Midbrain (tissue), 1 donor: ENCODE measurements around the gene TRIM67.
A peak's percentile ranks its signal among the peaks of the same experiment; 100 is the strongest.
"Not testable (repeated sequence)": the region's sequence is repeated elsewhere in the genome, so short reads cannot be mapped to it uniquely, and the experiment has no call there.

Experiments
- DNase-seq: peaks from one replicate; lab custom pipeline; 2025; lab: John Stamatoyannopoulos, UW

Gene TRIM67

GRCh38 chr1:231161667-231162296 lies at the start of gene TRIM67:
TRIM67 (plus strand) TSS chr1:231162058; CDS start chr1:231162970, 912 bp downstream.
- DNase-seq, result peak; percentile 26

GRCh38 chr1:231116738-231117137 lies 45.1 kb upstream of the TRIM67 start:
- DNase-seq, result no peak

- DNase-seq, result no peak
Measured at GRCh38 chr1:231118704-231119453, 43.0 kb upstream of the TRIM67 start.

GRCh38 chr1:231121533-231121932 lies 40.3 kb upstream of the TRIM67 start:
- no peak for DNase-seq

- DNase-seq, result no peak
Measured at GRCh38 chr1:231122143-231122542, 39.7 kb upstream of the TRIM67 start.

DNA sequence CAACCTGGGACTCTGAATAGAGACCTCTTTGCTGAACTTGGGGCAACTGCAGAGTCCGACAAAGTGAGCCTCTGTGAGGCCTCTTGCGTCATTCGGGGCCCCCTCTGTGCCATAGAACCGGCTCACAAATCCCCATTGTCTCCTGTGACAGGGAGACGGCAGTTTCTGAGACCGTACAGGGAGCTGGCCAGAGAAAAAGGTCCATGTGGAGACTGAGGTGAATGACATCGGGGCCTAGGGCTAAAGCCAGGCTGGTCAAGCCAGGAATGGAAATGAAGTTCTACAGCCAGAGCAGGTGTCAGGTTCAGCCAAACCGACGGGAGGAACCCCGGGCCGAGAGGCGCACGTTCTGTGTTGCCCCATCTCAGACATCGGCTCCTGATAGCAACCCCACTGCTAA lies 37.1 kb upstream of the TRIM67 start:
- DNase-seq, result peak; percentile 3

- DNase-seq, result no peak
Measured at GRCh38 chr1:231125972-231126580, 35.8 kb upstream of the TRIM67 start.

- DNase-seq, result not testable (repeated sequence)
Measured at GRCh38 chr1:231127106-231127505, 34.8 kb upstream of the TRIM67 start.

- DNase-seq, result not testable (repeated sequence)
Measured at GRCh38 chr1:231128471-231128870, 33.4 kb upstream of the TRIM67 start.

- DNase-seq, result no peak
Measured at GRCh38 chr1:231130544-231130943, 31.3 kb upstream of the TRIM67 start.

GRCh38 chr1:231132591-231132990 lies 29.3 kb upstream of the TRIM67 start:
- DNase-seq, result not testable (repeated sequence)

DNA sequence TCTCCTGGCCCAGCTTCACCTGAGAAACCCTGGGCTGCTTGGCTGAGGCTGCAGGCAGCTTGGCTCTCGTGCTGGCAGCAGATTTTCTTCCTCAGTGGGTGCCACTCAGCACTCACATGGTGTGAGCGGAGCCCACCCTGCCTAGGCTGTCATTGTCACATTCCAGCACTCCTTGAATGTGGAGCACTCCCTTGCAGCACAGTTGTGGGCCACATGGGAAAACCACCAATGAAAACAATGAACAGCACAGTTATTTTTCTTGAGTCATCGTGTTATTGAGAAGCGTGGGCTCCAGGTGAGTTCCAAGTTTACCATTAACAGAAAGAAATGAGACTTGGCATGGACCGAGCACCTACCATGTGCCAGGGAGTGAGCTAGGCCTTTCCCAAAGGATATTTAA lies 27.2 kb upstream of the TRIM67 start:
- no peak for DNase-seq

- no peak for DNase-seq
Measured at GRCh38 chr1:231138236-231138635, 23.6 kb upstream of the TRIM67 start.

- no peak for DNase-seq
Measured at GRCh38 chr1:231139125-231139649, 22.7 kb upstream of the TRIM67 start.

- DNase-seq, result no peak
Measured at GRCh38 chr1:231139659-231140654, 21.9 kb upstream of the TRIM67 start.

DNA sequence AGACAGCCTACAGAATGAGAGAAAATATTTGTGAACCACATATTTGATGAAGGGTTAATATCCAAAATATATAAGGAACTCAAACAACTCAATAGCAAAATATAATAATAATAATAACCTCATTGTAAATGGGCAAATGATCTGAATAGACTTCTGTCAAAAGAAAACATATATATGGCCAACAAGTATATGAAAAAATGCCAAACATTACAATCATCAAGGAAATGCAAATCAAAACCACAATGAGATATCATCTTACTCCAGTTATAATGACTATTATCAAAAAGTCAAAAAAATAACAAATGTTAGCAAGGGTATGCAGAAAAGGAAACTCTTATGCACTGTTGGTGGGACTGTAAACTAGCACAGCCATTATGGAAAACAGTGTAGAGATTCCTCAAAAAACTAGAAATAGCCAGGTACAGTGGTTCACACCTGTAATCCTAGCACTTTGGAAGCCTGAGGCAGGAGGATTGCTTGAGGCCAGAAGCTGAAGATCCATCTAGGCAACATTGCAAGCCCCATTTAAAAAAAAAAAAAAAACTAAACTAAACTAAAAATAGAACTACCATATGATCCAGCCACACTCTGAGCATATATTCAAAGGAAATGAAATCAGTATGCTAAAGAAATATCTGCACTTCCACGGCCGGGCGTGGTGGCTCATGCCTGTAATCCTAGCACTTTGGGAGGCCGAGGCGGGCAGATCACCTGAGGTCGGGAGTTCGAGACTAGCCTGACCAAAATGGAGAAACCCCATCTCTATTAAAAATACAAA lies 17.3 kb upstream of the TRIM67 start:
- DNase-seq, result no peak

DNA sequence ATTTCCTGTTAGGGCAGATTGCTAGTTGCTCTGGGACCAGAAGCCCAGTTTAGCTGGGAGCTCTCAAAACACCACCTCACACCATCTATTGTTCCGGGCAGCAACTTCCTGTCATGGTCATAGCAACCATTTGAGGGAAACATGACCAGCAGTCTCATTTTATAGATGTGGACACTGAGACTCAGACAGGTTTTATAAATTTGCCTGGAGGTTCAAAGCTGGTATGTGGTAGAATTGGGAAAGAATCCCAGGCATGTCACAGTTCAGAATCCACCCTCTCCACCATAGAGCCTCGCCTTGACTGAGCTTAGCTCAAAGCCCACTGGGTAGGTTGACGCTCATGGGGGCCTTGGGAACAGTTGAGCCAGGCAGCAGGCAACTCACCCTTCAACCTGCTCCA lies 14.0 kb upstream of the TRIM67 start:
- DNase-seq, result no peak

DNA sequence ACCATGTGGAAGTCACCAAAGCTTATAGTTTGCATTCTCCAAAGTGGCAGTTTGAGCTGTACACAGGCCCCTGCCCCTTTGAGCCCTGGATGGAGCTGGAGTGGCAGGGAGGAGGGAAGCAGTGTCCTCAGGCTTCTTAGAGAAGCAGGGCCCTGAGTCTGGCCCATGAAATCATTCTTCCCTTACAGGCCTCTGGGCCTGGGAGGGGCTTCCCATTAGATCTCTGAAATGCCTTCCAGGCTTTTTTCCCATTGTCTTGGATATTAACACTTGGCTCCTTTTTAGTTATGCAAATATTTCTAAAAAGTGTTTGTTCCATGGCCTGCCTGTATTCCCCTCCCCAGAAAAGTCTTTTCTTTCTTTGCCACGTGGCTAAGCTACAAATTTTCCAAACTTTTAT lies 10.0 kb upstream of the TRIM67 start:
- DNase-seq, result no peak

DNA sequence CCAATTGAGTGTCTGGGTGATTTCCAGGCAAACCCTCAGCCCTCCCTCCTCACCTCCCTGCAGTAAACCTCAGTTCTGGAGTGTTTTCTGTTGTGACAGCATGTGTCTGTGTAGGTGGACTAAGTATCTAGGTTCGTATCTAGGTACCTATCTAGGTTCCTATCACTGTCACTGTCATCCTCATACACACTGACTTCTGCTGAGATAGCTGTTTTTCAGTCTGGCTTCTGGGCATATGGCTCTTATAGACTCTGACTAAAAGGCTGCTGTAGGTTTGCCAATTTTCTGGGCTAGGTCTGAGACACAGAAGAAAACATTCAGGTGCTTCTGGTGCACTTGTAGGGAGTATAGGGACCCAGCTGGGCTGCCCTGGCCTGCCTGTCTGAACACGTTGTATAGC lies 8.1 kb upstream of the TRIM67 start:
- DNase-seq, result no peak

GRCh38 chr1:231155808-231156207 lies 6.0 kb upstream of the TRIM67 start:
- no peak for DNase-seq

DNA sequence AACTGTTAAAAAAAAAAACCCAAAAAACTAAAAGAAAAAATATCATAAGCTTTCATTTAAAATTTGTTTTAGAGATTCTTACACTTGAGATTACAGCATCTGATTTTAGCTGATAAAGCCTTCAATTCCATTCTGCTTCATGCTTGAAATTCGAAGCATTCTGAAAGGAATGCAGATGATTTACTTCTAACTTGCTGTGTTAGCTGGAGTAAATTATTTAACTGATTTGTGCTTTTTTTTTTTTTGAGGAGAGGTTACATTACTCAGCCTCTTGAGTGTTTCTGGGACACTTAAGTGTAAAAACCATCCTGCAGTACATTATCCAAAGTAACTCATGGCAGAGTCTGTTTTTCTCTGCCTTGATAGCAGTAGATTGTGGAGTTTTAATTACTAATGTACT lies 4.5 kb upstream of the TRIM67 start:
- DNase-seq, result no peak
